Neuronal stem cell (in vitro differentiated cells): ENCODE measurements around the gene FAM174C.

Experiments used
- DNase-seq: peaks from one replicate; pipeline ENCODE4 v3.0.0-alpha.2; 2013; ENCODE audit warnings: low spot score
- H2AFZ ChIP-seq: one replicate; pipeline ENCODE4 v1.6.1; 2013; ENCODE audit warnings: mild to moderate bottlenecking, low read length, inconsistent platforms
- H2AK5ac ChIP-seq: 2 replicates; pipeline ENCODE4 v1.6.1; 2013; ENCODE audit warnings: low read depth, mild to moderate bottlenecking, inconsistent platforms, low read length, moderate library complexity, mixed read lengths
- H2BK120ac ChIP-seq: 2 replicates; pipeline ENCODE4 v1.6.1; 2013; ENCODE audit warnings: low read depth, mild to moderate bottlenecking, inconsistent platforms, low read length, moderate library complexity, mixed read lengths
- H2BK12ac ChIP-seq: one replicate; pipeline ENCODE4 v1.6.1; 2013; ENCODE audit warnings: low read length, inconsistent platforms
- H2BK15ac ChIP-seq: 2 replicates; pipeline ENCODE4 v1.6.1; 2013; ENCODE audit warnings: mild to moderate bottlenecking, low read length, inconsistent platforms, mixed read lengths
- H2BK5ac ChIP-seq: one replicate; pipeline ENCODE4 v1.6.1; 2013; ENCODE audit warnings: inconsistent platforms, mild to moderate bottlenecking, low read length, moderate library complexity
- H3K14ac ChIP-seq: one replicate; pipeline ENCODE4 v1.6.1; 2013; ENCODE audit warnings: low read length, inconsistent platforms
- H3K18ac ChIP-seq: 2 replicates; pipeline ENCODE4 v1.6.1; 2013; ENCODE audit warnings: low read length, inconsistent platforms
- H3K23ac ChIP-seq: 2 replicates; pipeline ENCODE4 v1.6.1; 2013; ENCODE audit warnings: low read depth, mild to moderate bottlenecking, mixed read lengths, low read length, inconsistent platforms; ENCODE audit not compliant: poor library complexity
- H3K27ac ChIP-seq: replicated peaks from 3 replicates; pipeline ENCODE4 v1.5.1; 2013; ENCODE audit warnings: low read length, inconsistent platforms
- H3K27me3 ChIP-seq, 3 experiments: 2 replicates each; pipeline ENCODE4 v1.6.1; 2013; ENCODE audit warnings: low read length in 3 of 3, mild to moderate bottlenecking in 2 of 3, inconsistent platforms in 1 of 3, low read depth in 1 of 3, mixed read lengths in 1 of 3, moderate library complexity in 1 of 3; ENCODE audit not compliant: control insufficient read depth in 3 of 3, insufficient read depth in 3 of 3
- H3K36me3 ChIP-seq, 2 donors: replicated peaks in 1 of 2; 2 replicates each; pipeline ENCODE4 v1.6.1; 2013; ENCODE audit warnings: low read length in 2 of 2; ENCODE audit not compliant: control insufficient read depth in 2 of 2, insufficient read depth in 2 of 2
- H3K4ac ChIP-seq: 2 replicates; pipeline ENCODE4 v1.6.1; 2013; ENCODE audit warnings: inconsistent platforms, mild to moderate bottlenecking, low read length, moderate library complexity
- H3K4me1 ChIP-seq, 2 donors: 1 replicate in 1 of 2; 2 replicates in 1 of 2; pipeline ENCODE4 v1.6.1; 2013; ENCODE audit warnings: low read length in 2 of 2, low read depth in 1 of 2; ENCODE audit not compliant: control insufficient read depth in 2 of 2, insufficient read depth in 1 of 2
- H3K4me2 ChIP-seq: one replicate; pipeline ENCODE4 v1.6.1; 2013; ENCODE audit warnings: mild to moderate bottlenecking, low read length, inconsistent platforms; ENCODE audit not compliant: insufficient read depth, poor library complexity, severe bottlenecking
- H3K4me3 ChIP-seq, 2 donors: 2 replicates each; pipeline ENCODE4 v1.5.1; 2013; ENCODE audit warnings: low read length in 2 of 2, mild to moderate bottlenecking in 2 of 2, inconsistent platforms in 1 of 2, moderate library complexity in 1 of 2
- H3K79me1 ChIP-seq: one replicate; pipeline ENCODE4 v1.6.1; 2013; ENCODE audit warnings: low read depth, mild to moderate bottlenecking, inconsistent platforms, low read length, moderate library complexity
- H3K9ac ChIP-seq: one replicate; pipeline ENCODE4 v1.6.1; 2013; ENCODE audit warnings: mild to moderate bottlenecking, low read depth, low read length, inconsistent platforms; ENCODE audit not compliant: poor library complexity
- H3K9me3 ChIP-seq, 2 donors: replicated peaks in 1 of 2; 2 replicates each; pipeline versions ENCODE3 to v1.6.1; 2013; ENCODE audit warnings: low read length in 2 of 2, mild to moderate bottlenecking in 2 of 2, inconsistent platforms in 1 of 2, low read depth in 1 of 2, mixed read lengths in 1 of 2, moderate library complexity in 1 of 2; ENCODE audit not compliant: control insufficient read depth in 2 of 2, insufficient read depth in 1 of 2
- H4K8ac ChIP-seq: one replicate; pipeline ENCODE4 v1.6.1; 2013; ENCODE audit warnings: low read depth, mild to moderate bottlenecking, inconsistent platforms, low read length, moderate library complexity
- H4K91ac ChIP-seq: one replicate; pipeline ENCODE4 v1.6.1; 2013; ENCODE audit warnings: low read length, low read depth, mild to moderate bottlenecking, inconsistent platforms; ENCODE audit not compliant: poor library complexity
- WGBS, 2 donors: extraction: QIAGEN DNeasy Blood & Tissue Kit; methylation state at CpG; one replicate each; pipeline ENCODE4 v1.1.7; 2013; ENCODE audit warnings: missing lambda C conversion rate in 2 of 2, mixed read lengths in 1 of 2; ENCODE audit not compliant: insufficient read length in 2 of 2, insufficient replicate concordance in 1 of 2; ENCODE audit errors: extremely low coverage in 2 of 2; 5-methylcytosine and 5-hydroxymethylcytosine counted together

Gene FAM174C

GRCh38 chr19:1290196-1290702 is 14.9 kb downstream of the FAM174C start:
- Histone ChIP-seq H3K36me3 (no peaks in the 10 kb centered on the region), H3K9ac (peak overlapping the region; percentile 9), H3K9me3 (no peaks in the 10 kb centered on the region), H2BK5ac (peak overlapping the region; percentile 53), H3K14ac (no peak overlapping the region), H4K8ac (no peak overlapping the region), H3K4me2 (no peak overlapping the region), H3K27me3 (peaks cover 0 to 8% (median 2%) of the 10 kb centered on the region in 3 experiments), H2BK15ac (peak overlapping the region; percentile 2), H2AK5ac (peak overlapping the region; percentile 86), H2BK120ac (no peak overlapping the region), H3K4me3 (no peak overlapping the region), H3K23ac (peak overlapping the region; percentile 43), H3K4me1 (peaks cover 12 to 16% of the 10 kb centered on the region in 2 donors), H3K27ac (no peak overlapping the region), H2AFZ (no peak overlapping the region), H3K79me1 (peaks cover 35% of the 10 kb centered on the region), H3K4ac (no peak overlapping the region), H2BK12ac (no peak overlapping the region), H4K91ac (peak overlapping the region; percentile 34), H3K18ac (peak overlapping the region; percentile 83)
- no CpG with 5 or more reads among the region's 24 CpGs for WGBS, 2 donors
- DNase-seq, result no peak

GRCh38 chr19:1290703-1291651 is 15.6 kb downstream of the FAM174C start:
- Histone ChIP-seq H2BK120ac (no peak overlapping the region), H3K79me1 (peaks cover 37% of the 10 kb centered on the region), H3K4me2 (no peak overlapping the region), H3K23ac (peak overlapping the region; percentile 43), H3K4me1 (peaks cover 12 to 16% of the 10 kb centered on the region in 2 donors), H3K9ac (peak overlapping the region; percentile 9), H3K36me3 (peaks cover 0 to under 1% of the 10 kb centered on the region in 2 donors), H3K9me3 (no peaks in the 10 kb centered on the region), H2AK5ac (peak overlapping the region; percentile 86), H4K91ac (no peak overlapping the region), H3K4me3 (no peak overlapping the region), H2AFZ (no peak overlapping the region), H2BK5ac (peak overlapping the region; percentile 13), H2BK15ac (peak overlapping the region; percentile 2), H3K27ac (no peak overlapping the region), H3K27me3 (peaks cover 0 to 7% (median 0%) of the 10 kb centered on the region in 3 experiments), H4K8ac (peak overlapping the region; percentile 23), H3K14ac (no peak overlapping the region), H3K4ac (no peak overlapping the region), H2BK12ac (peak overlapping the region; percentile 58), H3K18ac (peak overlapping the region; percentile 83)
- WGBS, 2 donors, result no CpG with 5 or more reads among the region's 40 CpGs
- DNase-seq, result no peak

GRCh38 chr19:1291761-1292418 is 16.6 kb downstream of the FAM174C start:
- Histone ChIP-seq H3K27ac (no peak overlapping the region), H2BK15ac (no peak overlapping the region), H3K79me1 (peaks cover 35% of the 10 kb centered on the region), H2AFZ (no peak overlapping the region), H3K18ac (peak overlapping the region; percentile 35), H4K8ac (no peak overlapping the region), H3K9ac (no peak overlapping the region), H3K9me3 (no peaks in the 10 kb centered on the region), H3K27me3 (peaks cover 0 to 8% (median 0%) of the 10 kb centered on the region in 3 experiments), H3K4me2 (no peak overlapping the region), H4K91ac (no peak overlapping the region), H2AK5ac (no peak overlapping the region), H3K4ac (no peak overlapping the region), H3K4me3 (no peak overlapping the region), H2BK120ac (no peak overlapping the region), H2BK5ac (peak overlapping the region; percentile 30), H3K36me3 (peaks cover 0 to 3% of the 10 kb centered on the region in 2 donors), H3K14ac (no peak overlapping the region), H3K4me1 (peaks cover 8 to 12% of the 10 kb centered on the region in 2 donors), H2BK12ac (no peak overlapping the region), H3K23ac (no peak overlapping the region)
- DNase-seq, result no peak
- WGBS, 2 donors, result no CpG with 5 or more reads among the region's 25 CpGs
